NCI-H1436 treated with DMSO at 0.1 percent for 48 hours (cell line): ENCODE data around the gene UBR7.
"Not testable (repeated sequence)": the region's sequence is repeated elsewhere in the genome, so short reads cannot be mapped to it uniquely, and the experiment has no call there.

ENCODE experiments used
- DNase-seq: peaks from one replicate; lab custom pipeline; 2025; lab: John Stamatoyannopoulos, UW

UBR7 gene, protein sequence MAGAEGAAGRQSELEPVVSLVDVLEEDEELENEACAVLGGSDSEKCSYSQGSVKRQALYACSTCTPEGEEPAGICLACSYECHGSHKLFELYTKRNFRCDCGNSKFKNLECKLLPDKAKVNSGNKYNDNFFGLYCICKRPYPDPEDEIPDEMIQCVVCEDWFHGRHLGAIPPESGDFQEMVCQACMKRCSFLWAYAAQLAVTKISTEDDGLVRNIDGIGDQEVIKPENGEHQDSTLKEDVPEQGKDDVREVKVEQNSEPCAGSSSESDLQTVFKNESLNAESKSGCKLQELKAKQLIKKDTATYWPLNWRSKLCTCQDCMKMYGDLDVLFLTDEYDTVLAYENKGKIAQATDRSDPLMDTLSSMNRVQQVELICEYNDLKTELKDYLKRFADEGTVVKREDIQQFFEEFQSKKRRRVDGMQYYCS

DNA sequence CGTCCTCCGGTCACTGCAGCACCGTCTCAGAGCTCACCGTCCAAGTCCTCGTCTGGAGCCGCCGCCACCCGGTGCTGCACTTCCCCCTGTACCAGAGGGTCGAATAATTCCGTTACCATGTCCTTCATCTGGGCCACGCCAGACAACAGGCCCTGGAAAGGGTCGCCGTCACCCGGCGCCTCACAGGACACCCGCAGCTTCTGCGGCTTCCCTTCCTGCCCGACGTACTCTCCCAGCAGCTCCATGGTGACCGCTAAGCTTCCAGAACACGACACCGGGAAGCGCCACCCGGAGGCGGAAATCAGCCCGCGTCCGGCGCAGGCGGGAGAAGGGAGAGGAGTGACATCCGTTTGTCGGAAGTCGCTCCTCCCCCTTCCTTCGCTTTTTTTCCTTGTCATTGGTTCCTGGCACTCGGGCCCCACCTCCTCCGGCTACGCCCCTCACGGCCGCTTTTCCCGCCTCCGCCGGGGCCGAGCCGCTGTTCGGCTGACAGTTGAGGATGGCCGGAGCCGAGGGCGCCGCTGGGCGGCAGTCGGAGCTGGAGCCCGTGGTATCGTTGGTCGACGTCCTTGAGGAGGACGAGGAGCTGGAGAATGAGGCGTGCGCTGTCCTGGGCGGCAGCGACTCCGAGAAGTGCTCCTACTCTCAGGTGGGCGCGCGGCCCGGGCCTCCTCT is at the start of gene UBR7, which contains the start of gene GON7:
TSS of gene UBR7 (plus strand) at position 464 of the 675 bp plus-strand sequence. CDS start at position 500, 36 bp downstream.
TSS of gene GON7 (minus strand) at position 273 of the 675 bp plus-strand sequence. CDS start at position 245, 28 bp downstream.
- DNase-seq: peak; percentile 86

GRCh38 chr14:93158349-93158748 is 48.7 kb upstream of the UBR7 start:
- not testable (repeated sequence) for DNase-seq

DNA sequence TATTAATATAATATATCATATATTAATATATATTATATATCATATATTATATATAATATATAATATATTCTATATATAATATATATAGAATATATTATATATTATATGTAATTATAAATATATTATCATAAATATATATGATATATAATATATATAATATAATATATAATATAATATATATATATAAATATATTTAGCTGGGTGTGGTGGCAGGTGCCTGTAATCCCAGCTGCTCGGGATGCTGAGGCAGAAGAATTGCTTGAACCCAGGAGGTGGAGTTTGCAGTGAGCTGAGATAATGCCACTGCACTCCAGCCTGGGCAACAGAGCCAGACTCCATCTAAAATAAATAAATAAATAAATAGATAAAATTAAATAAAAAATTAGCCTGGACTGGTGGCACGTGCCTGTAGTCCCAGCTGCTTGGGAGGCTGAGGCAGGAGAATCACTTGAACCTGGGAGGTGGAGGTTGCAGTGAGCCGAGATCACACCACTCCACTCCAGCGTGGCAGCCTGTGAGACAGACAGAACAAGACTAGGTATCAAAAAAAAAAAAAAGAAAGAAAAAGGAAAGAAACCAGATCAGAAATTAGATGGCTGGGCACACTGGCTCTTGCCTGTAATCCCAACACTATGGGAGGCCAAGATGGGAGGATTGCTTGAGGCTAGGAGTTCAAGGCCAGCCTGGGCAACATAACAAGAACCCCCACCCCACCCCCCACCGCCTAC is 47.3 kb upstream of the UBR7 start:
- DNase-seq: not testable (repeated sequence)

DNA sequence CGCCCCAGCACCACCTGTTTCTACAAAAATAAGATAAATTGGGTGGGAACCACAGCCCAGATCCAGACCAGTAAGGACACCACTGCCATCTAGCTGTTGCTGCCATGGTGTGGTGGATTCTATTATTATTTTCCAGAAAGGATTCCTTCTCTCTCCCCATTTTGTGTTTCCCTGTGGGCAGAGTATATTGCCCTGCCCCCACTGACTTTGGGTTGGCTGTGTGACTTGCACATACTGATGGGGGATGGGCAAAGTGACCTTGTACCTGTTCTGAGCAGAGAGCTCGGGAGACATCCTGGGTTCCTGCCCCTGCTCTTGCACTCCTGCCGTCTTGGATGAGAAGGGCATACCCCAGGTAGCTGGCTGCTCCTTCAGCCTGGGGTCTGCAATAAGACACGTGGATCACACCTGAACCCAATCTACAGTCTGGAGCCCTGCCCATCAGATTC is 46.7 kb upstream of the UBR7 start:
- no peak for DNase-seq

- no peak for DNase-seq
Measured at GRCh38 chr14:93161411-93161940, 45.6 kb upstream of the UBR7 start.

DNA sequence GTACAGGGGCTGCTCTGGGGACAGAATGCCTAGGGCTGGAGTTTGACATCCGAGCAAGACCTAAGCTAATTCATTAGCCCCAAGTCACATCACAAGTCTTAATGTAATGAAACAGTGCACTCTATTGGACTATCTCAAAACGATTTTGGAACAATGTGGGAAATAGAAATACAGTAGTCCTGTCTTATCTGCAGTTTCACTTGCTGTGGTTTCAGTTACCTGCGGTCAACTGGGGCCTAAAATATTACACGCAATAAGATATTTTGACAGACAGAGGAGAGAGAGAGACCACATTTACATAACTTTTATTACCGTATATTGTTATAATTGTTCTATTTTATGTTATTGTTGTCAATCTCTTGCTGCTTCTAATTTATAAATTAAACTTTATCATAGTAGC is 43.5 kb upstream of the UBR7 start:
- DNase-seq: no peak

DNA sequence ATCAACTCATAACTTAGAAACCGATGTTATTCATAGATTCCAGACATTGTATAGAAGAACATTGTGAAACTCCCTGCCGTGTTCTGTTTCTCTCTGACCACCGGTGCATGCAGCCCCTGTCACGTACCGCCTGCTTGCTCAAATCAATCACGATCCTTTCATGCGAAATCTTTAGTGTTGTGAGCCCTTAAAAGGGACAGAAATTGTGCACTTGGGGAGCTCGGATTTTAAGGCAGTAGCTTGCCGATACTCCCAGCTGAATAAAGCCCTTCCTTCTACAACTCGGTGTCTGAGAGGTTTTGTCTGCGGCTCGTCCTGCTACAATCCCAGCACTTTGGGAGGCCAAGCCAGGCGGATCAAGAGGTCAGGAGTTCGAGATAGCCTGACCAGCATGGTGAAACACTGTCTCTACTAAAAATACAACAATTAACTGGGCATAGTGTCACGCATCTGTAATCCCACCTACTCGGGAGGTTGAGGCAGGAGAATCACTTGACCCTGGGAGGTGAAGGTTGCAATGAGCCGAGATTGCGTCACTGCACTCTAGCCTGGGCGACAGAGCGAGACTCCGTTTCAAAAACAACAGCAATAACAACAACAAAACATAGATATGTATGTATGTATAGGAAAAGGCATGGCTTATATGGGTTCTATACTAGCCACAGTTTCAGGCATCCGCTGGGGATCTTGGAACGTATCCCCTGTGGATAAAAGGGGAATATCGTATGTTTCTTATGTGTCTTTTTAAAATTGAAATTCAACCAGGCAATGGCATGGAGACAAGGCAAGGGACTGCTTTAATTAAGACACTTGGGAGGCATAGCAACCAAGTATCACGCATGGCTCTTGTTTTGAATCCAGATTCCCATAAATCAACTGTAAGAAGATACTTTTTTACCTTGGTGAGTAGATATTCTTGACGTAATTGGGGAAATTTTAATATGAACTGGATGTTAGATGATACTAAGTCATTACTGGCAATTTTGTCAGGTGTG is 41.5 kb upstream of the UBR7 start:
- DNase-seq: not testable (repeated sequence)

DNA sequence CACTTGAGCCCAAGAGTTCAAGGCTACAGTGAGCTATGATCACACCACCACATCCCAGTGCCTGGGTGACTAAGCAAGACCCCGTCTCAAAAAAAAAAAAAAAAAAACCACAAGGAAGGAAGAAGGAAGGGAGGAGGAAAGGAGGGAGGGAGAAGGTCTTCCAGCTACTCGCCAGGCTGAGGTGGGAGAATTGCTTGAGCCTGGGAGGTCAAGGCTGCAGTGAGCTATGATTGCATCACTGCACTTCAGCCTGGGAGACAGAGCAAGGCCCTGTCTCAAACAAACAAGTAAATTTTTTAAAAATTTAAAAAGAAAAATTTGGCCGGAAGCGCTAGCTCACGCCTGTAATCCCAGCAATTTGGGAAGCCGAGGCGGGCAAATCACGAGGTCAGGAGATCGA is 38.4 kb upstream of the UBR7 start:
- DNase-seq: not testable (repeated sequence)

GRCh38 chr14:93169619-93170018 is 37.4 kb upstream of the UBR7 start:
- not testable (repeated sequence) for DNase-seq

DNA sequence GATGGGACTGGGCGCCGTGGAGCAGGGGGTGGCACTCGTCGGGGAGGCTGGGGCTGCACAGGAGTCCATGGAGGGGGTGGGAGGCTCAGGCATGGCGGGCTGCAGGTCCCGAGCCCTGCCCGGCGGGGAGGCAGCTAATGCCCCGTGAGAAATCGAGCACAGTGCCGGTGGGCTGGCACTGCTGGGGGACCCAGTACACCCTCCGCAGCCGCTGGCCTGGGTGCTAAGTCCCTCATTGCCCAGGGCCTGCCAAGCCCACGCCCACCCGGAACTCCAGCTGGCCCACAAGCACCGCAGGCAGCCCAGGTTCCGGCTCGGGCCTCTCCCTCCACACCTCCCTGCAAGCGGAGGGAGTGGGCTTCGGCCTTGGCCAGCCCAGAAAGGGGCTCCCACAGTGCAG is 36.9 kb upstream of the UBR7 start:
- DNase-seq: not testable (repeated sequence)

- no peak for DNase-seq
Measured at GRCh38 chr14:93171376-93171775, 35.7 kb upstream of the UBR7 start.

- DNase-seq: no peak
Measured at GRCh38 chr14:93173943-93174395, 33.1 kb upstream of the UBR7 start.

GRCh38 chr14:93174731-93175130 is 32.3 kb upstream of the UBR7 start:
- not testable (repeated sequence) for DNase-seq

DNA sequence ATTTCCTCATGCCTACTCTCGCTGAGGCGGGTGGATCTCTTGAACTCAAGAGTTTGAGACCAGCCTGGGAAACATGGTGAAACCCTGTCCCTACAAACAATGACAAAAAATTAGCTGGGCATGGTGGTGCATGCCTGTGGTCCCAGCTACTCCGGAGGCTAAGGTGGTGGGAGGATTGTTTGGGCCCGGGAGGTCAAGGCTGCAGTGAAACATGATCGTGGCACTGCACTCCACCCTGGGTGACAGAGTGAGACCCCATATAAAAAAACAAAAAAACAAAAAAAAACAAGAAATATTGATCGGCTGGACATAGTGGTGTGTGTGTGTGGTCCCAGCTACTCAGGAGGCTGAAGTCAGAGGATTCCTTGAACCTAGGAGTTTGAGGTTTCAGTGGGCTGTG is 31.6 kb upstream of the UBR7 start:
- DNase-seq: no peak

GRCh38 chr14:93183596-93184317 is 23.3 kb upstream of the UBR7 start:
- no peak for DNase-seq

- DNase-seq: no peak
Measured at GRCh38 chr14:93184391-93185348, 22.4 kb upstream of the UBR7 start, which contains the start of the genes LYSET and MOAP1. TSS of gene LYSET (plus strand) at chr14:93185317. CDS start at chr14:93185406, 89 bp downstream. TSS of gene MOAP1 (minus strand) at chr14:93184897. CDS start at chr14:93184242, 655 bp downstream.

GRCh38 chr14:93185349-93185720 is 21.7 kb upstream of the UBR7 start:
- no peak for DNase-seq

DNA sequence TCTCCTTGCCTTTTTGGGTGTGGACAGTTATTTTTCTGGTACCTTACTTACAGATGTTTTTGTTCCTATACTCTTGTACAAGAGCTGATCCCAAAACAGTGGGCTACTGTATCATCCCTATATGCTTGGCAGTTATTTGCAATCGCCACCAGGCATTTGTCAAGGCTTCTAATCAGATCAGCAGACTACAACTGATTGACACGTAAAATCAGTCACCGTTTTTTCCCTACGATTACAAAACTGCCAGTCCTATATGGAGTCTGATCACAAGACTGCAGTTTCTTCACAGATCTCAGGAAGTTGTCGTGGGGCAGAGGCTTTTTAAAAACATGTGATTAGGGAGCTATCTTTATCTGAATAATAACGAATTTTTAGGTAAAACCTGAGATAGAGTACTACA is 20.6 kb upstream of the UBR7 start:
- no peak for DNase-seq

DNA sequence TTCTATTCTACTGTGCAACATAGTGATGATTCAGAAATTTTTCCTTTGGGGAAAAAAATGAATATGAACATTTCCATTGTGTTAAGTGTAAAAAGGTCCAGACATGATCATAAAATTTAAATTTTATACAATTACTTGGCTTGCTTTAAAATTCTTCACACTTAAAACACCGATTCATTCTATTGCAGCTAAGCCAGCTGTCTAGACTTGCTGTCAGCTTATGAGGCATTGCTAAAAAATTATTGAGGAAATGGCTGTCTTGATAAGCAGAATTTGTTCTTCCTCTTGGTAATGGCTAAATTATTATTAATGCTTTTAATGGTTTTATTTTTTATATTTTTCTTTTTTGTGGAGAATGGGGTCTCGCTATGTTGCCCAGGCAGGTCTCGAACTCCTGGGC is 20.1 kb upstream of the UBR7 start:
- no peak for DNase-seq
